Right forelimb (tissue), 1 donor: Measurements from ENCODE around the gene FGFRL1.
A peak's percentile ranks its signal among the peaks of the same experiment; 100 is the strongest.
"Not testable (repeated sequence)": the region's sequence is repeated elsewhere in the genome, so short reads cannot be mapped to it uniquely, and the experiment has no call there.

Source experiments
- DNase-seq: peaks from one replicate; pipeline ENCODE4 v3.0.0-alpha.2; 2018

The FGFRL1 gene

GRCh38 chr4:973431-974397, 37.7 kb upstream of the FGFRL1 start, which contains the start of gene DGKQ:
TSS of gene DGKQ (minus strand) at chr4:973569. CDS start at chr4:973482, 87 bp downstream.
- peak; percentile 94 for DNase-seq

- no peak for DNase-seq
Observed at GRCh38 chr4:974668-975067, 36.8 kb upstream of the FGFRL1 start.

- DNase-seq: not testable (repeated sequence)
Observed at GRCh38 chr4:976016-976415, 35.4 kb upstream of the FGFRL1 start.

- DNase-seq: no peak
Observed at GRCh38 chr4:978957-979701, 32.3 kb upstream of the FGFRL1 start.

- DNase-seq: no peak
Observed at GRCh38 chr4:982291-982690, 29.1 kb upstream of the FGFRL1 start.

GRCh38 chr4:982814-983213, 28.6 kb upstream of the FGFRL1 start:
- no peak for DNase-seq

GRCh38 chr4:984336-985054, 26.9 kb upstream of the FGFRL1 start:
- no peak for DNase-seq

GRCh38 chr4:985123-985830, 26.1 kb upstream of the FGFRL1 start:
- no peak for DNase-seq

- no peak for DNase-seq
Observed at GRCh38 chr4:986428-986878, 25.0 kb upstream of the FGFRL1 start.

GRCh38 chr4:986879-987623, 24.4 kb upstream of the FGFRL1 start, which contains the start of gene IDUA:
TSS of gene IDUA (plus strand) at chr4:987044. CDS start at chr4:987085, 41 bp downstream.
- peak; percentile 88 for DNase-seq

- no peak for DNase-seq
Observed at GRCh38 chr4:987624-988513, 23.6 kb upstream of the FGFRL1 start.

GRCh38 chr4:988726-989721, 22.4 kb upstream of the FGFRL1 start:
- DNase-seq: no peak

GRCh38 chr4:989722-990471, 21.5 kb upstream of the FGFRL1 start:
- no peak for DNase-seq

GRCh38 chr4:990746-991367, 20.6 kb upstream of the FGFRL1 start:
- no peak for DNase-seq

GRCh38 chr4:991451-992296, 19.8 kb upstream of the FGFRL1 start:
- DNase-seq: no peak

- DNase-seq: no peak
Observed at GRCh38 chr4:992297-993110, 18.9 kb upstream of the FGFRL1 start.
